Stimulated activated memory B cell treated with anti-CD40 and anti-IgM and Interleukin-4, amounts not matched to agents 10 μg/mL and 1 μg/mL and 100 μg/mL, for 72 hours (primary cell): Measurements from ENCODE around the gene OSTN.

Source experiments
- ATAC-seq: fragments of 150-1000 bp; cut with Tn5 transposase; 2 replicates; pipeline ENCODE4 v1.10.0; 2021
- H3K27ac Mint-ChIP-seq: one replicate; pipeline ENCODE4 v1.8.0; 2022; ENCODE audit warnings: mild to moderate bottlenecking, mixed read lengths
- H3K27me3 Mint-ChIP-seq: one replicate; pipeline ENCODE4 v1.8.0; 2022; ENCODE audit warnings: mixed read lengths
- H3K36me3 Mint-ChIP-seq: one replicate; pipeline ENCODE4 v1.8.0; 2022; ENCODE audit warnings: mixed read lengths
- H3K4me1 Mint-ChIP-seq: one replicate; pipeline ENCODE4 v1.8.0; 2022; ENCODE audit warnings: mixed read lengths
- H3K4me3 Mint-ChIP-seq: one replicate; pipeline ENCODE4 v1.8.0; 2022; ENCODE audit warnings: mild to moderate bottlenecking, moderate library complexity, mixed read lengths
- H3K9me3 Mint-ChIP-seq: one replicate; pipeline ENCODE4 v1.8.0; 2022; ENCODE audit warnings: mixed read lengths

OSTN gene

GRCh38 chr3:191198480-191198879, 561 bp upstream of the OSTN start:
- no peaks in the 10 kb centered on the region for H3K27me3 Mint-ChIP-seq

DNA sequence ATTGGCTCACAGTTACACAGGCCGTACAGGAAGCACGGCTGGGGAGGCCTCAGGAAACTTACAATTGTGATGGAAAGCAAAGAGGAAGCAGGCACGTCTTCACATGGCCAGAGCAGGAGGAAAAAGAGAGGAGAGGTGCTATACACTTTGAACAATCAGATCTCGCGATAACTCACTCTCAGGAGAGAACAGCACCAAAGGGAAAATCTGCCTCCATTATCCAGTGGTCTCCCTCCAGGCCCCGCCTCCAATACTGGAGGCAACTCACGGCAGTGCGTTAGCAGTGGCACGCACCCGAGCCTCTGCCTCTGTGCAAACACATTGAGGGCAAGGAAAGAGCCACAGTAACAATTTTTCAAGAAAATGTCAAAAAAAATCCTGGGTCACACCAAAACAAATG, 11.0 kb downstream of the OSTN start:
- H3K27ac Mint-ChIP-seq = no peak overlapping the region
- H3K36me3 Mint-ChIP-seq = peaks cover 6% of the 10 kb centered on the region
- H3K4me1 Mint-ChIP-seq = no peaks in the 10 kb centered on the region
- ATAC-seq = no peak
- H3K4me3 Mint-ChIP-seq = no peak overlapping the region
- H3K27me3 Mint-ChIP-seq = no peaks in the 10 kb centered on the region
- peaks cover 4% of the 10 kb centered on the region for H3K9me3 Mint-ChIP-seq

More at GRCh38 chr3:191198480-191198879, 561 bp upstream of the OSTN start:
- Mint-ChIP-seq H3K9me3 (no peaks in the 10 kb centered on the region), H3K36me3 (no peaks in the 10 kb centered on the region), H3K4me3 (no peak overlapping the region), H3K4me1 (peaks cover 6% of the 10 kb centered on the region), H3K27ac (no peak overlapping the region)
- ATAC-seq = no peak

DNA sequence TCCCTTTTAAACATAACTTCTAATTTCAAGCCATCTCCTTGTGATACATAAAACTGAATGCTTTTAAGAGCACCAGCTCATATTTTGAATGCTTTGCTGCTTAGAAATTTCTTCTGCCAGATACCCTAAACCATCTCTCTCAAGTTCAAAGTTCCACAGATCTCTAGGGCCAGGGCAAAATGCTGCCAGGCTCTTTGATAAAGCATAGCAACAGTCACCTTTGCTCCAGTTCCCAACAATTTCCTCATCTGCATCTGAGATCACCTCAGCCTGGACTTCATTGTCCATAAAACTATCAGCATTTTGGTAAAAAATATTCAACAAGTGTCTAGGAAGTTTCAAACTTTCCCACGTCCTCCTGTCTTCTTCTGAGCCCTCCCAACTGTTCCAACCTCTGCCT, 17.5 kb downstream of the OSTN start:
- ATAC-seq = no peak
- Mint-ChIP-seq H3K4me1 (no peaks in the 10 kb centered on the region), H3K9me3 (peaks cover 5% of the 10 kb centered on the region), H3K36me3 (peaks cover 24% of the 10 kb centered on the region), H3K4me3 (no peak overlapping the region), H3K27ac (no peak overlapping the region), H3K27me3 (no peaks in the 10 kb centered on the region)

GRCh38 chr3:191217301-191217700, 18.3 kb downstream of the OSTN start:
- H3K36me3 Mint-ChIP-seq = peaks cover 24% of the 10 kb centered on the region
- H3K27ac Mint-ChIP-seq = no peak overlapping the region
- no peak overlapping the region for H3K4me3 Mint-ChIP-seq
- ATAC-seq = no peak
- H3K4me1 Mint-ChIP-seq = no peaks in the 10 kb centered on the region
- H3K9me3 Mint-ChIP-seq = peaks cover 5% of the 10 kb centered on the region
- H3K27me3 Mint-ChIP-seq = no peaks in the 10 kb centered on the region

DNA sequence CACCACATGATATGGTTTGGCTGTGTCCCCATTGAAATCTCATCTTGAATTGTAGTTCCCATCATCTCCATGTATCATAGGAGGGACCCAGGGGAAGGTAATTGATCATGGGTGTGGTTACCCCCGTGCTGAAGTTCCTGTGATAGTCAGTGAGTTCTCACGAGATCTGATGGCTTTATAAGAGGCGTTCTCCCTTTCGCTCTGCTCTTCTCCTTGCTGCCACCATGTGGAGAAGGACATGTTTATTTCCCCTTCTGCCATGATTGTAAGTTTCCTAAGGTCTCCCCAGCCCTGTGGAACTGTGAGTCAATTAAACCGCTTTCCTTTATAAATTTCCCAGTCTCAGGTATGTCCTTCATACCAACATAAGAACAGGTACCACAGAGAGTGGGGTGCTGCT, 21.9 kb downstream of the OSTN start:
- Mint-ChIP-seq H3K27ac (no peak overlapping the region), H3K27me3 (no peaks in the 10 kb centered on the region), H3K4me3 (no peak overlapping the region), H3K4me1 (no peaks in the 10 kb centered on the region), H3K9me3 (peaks cover 5% of the 10 kb centered on the region), H3K36me3 (peaks cover 17% of the 10 kb centered on the region)
- no peak for ATAC-seq

DNA sequence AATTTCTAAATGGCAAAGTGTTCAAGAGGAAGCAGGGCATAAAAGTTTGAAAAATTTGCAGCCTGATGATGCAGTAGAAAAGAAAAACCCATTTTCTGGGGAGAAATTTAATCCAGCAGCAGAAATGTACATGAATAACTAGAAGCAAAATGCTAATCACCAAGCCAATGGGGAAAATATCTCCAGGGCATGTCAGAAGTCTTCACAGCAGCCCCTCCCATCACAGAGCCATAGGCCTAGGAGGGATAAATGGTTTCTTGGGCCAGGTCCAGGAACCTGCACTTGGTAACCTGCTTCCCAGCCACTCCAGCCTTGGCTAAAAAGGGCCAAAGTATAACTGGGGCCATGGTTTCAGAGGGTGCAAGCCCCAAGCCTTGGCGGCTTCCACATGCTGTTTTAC, 22.6 kb downstream of the OSTN start:
- ATAC-seq = no peak
- Mint-ChIP-seq H3K4me3 (no peak overlapping the region), H3K9me3 (peaks cover 5% of the 10 kb centered on the region), H3K36me3 (peaks cover 9% of the 10 kb centered on the region), H3K27ac (no peak overlapping the region), H3K4me1 (no peaks in the 10 kb centered on the region), H3K27me3 (no peaks in the 10 kb centered on the region)

GRCh38 chr3:191227541-191227940, 28.5 kb downstream of the OSTN start:
- Mint-ChIP-seq H3K27ac (no peak overlapping the region), H3K9me3 (no peaks in the 10 kb centered on the region)

DNA sequence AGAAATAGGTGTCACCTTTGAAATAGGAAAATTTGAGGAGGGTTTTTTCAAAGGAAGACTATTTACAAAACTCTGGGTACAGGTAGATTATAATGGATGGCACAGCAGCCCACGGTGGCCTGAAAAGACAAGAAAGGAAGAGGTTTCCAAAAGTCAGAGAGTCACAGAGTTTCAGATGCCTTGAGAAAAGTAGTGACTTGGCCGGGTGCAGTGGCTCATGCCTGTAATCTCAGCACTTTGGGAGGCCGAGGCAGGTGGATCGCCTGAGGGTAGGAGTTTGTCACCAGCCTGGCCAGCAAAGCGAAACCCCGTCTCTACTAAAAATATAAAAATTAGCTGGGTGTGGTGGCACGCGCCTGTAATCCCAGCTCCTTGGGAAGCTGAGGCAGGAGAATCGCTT, 35.2 kb downstream of the OSTN start:
- no peaks in the 10 kb centered on the region for H3K27me3 Mint-ChIP-seq
- peak overlapping the region; percentile 24 for H3K27ac Mint-ChIP-seq
- no peaks in the 10 kb centered on the region for H3K36me3 Mint-ChIP-seq
- no peaks in the 10 kb centered on the region for H3K9me3 Mint-ChIP-seq
- H3K4me3 Mint-ChIP-seq = peak overlapping the region; percentile 12
- peaks cover 52% of the 10 kb centered on the region for H3K4me1 Mint-ChIP-seq
- ATAC-seq = no peak

More at GRCh38 chr3:191227541-191227940, 28.5 kb downstream of the OSTN start:
- Mint-ChIP-seq H3K4me3 (no peak overlapping the region), H3K36me3 (no peaks in the 10 kb centered on the region), H3K4me1 (no peaks in the 10 kb centered on the region), H3K27me3 (no peaks in the 10 kb centered on the region)
- ATAC-seq = no peak

- H3K27me3 Mint-ChIP-seq = no peaks in the 10 kb centered on the region
- H3K4me1 Mint-ChIP-seq = peaks cover 62% of the 10 kb centered on the region
- H3K4me3 Mint-ChIP-seq = peak overlapping the region; percentile 45
- peak; percentile 98 for ATAC-seq
- no peaks in the 10 kb centered on the region for H3K9me3 Mint-ChIP-seq
- peak overlapping the region; percentile 85 for H3K27ac Mint-ChIP-seq
- no peaks in the 10 kb centered on the region for H3K36me3 Mint-ChIP-seq
Observed at GRCh38 chr3:191235331-191236314, 36.6 kb downstream of the OSTN start.

GRCh38 chr3:191236646-191237045, 37.6 kb downstream of the OSTN start:
- no peaks in the 10 kb centered on the region for H3K9me3 Mint-ChIP-seq
- H3K27me3 Mint-ChIP-seq = no peaks in the 10 kb centered on the region
- no peak for ATAC-seq
- peak overlapping the region; percentile 85 for H3K27ac Mint-ChIP-seq
- H3K4me1 Mint-ChIP-seq = peaks cover 62% of the 10 kb centered on the region
- H3K4me3 Mint-ChIP-seq = no peak overlapping the region
- H3K36me3 Mint-ChIP-seq = no peaks in the 10 kb centered on the region

- Mint-ChIP-seq H3K9me3 (no peaks in the 10 kb centered on the region), H3K27ac (peak overlapping the region; percentile 85), H3K4me1 (peaks cover 62% of the 10 kb centered on the region), H3K27me3 (no peaks in the 10 kb centered on the region), H3K36me3 (no peaks in the 10 kb centered on the region), H3K4me3 (no peak overlapping the region)
- no peak for ATAC-seq
Observed at GRCh38 chr3:191237047-191237882, 38.2 kb downstream of the OSTN start.

GRCh38 chr3:191238321-191238817, 39.3 kb downstream of the OSTN start:
- H3K9me3 Mint-ChIP-seq = no peaks in the 10 kb centered on the region
- H3K36me3 Mint-ChIP-seq = no peaks in the 10 kb centered on the region
- H3K27me3 Mint-ChIP-seq = no peaks in the 10 kb centered on the region
- H3K4me3 Mint-ChIP-seq = no peak overlapping the region
- peak overlapping the region; percentile 72 for H3K27ac Mint-ChIP-seq
- H3K4me1 Mint-ChIP-seq = peaks cover 62% of the 10 kb centered on the region
- ATAC-seq = no peak

DNA sequence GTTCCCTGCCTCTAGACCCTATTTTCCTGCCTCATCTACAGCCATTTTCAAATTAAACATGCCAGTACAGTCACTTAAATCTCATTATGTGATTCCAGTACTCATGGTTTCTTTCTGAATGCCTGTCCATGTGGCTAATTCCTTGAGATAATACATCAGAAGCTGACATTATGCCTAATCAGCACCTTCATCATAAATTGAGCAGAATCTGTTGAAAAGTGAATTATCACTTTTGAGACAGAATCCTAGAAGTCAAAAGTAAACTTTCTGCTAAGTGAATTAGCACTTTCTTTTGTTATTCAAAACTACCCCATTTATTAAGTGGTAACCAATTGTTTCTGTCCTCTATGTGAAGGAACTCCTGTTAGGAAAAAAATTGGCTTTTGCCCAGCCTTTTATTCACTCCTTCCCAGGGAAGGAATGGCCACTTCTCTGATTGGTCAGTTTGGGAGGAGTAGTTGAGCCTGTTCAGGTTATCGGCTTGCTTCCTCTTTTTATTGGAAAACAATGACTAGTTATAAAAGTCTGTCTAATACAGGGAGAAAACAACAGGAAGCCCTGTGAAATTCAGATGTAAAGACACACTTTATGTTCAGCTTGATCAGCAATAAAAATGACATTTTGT, 40.5 kb downstream of the OSTN start:
- no peak for ATAC-seq
- H3K4me3 Mint-ChIP-seq = no peak overlapping the region
- H3K27ac Mint-ChIP-seq = peak overlapping the region; percentile 72
- H3K9me3 Mint-ChIP-seq = no peaks in the 10 kb centered on the region
- peaks cover 55% of the 10 kb centered on the region for H3K4me1 Mint-ChIP-seq
- no peaks in the 10 kb centered on the region for H3K36me3 Mint-ChIP-seq
- no peaks in the 10 kb centered on the region for H3K27me3 Mint-ChIP-seq

DNA sequence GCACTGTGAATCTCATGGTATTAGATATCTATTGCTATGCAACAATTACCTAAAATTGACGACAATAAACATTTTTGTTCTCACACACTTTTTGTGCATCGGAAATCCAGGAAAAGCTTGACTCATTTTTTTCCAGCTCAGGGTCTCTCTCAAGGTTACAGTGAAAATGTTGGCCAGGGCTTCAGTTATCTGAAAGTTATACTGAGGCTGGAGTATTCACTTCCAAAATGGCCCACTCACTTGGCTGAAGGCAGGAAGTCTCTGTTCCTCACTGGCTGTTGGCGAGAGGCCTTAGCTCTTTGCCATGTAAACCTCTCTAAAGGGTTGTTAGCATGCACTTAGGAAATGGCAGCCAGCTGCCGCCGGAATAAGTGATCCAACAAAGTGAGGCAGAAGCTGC, 41.4 kb downstream of the OSTN start:
- H3K9me3 Mint-ChIP-seq = no peaks in the 10 kb centered on the region
- ATAC-seq = no peak
- no peak overlapping the region for H3K4me3 Mint-ChIP-seq
- no peaks in the 10 kb centered on the region for H3K27me3 Mint-ChIP-seq
- H3K36me3 Mint-ChIP-seq = no peaks in the 10 kb centered on the region
- no peak overlapping the region for H3K27ac Mint-ChIP-seq
- H3K4me1 Mint-ChIP-seq = peaks cover 52% of the 10 kb centered on the region
